ENCODE measurements around the gene QSER1. TPM values are rescaled to one million over a fixed set of nuclear protein-coding genes. Genes with fewer than 3 reads are reported as not detected.

Gene QSER1
- total RNA-seq, 1 donor: 38.1 TPM

GRCh38 chr11:32947978-32948377 is 55.4 kb downstream of the QSER1 start:
- no peak overlapping the region for H3K4me3 ChIP-seq (ENCODE audit: low read depth, low read length)
- DNase-seq (ENCODE audit: low read depth): peak; percentile 14
- TF ChIP-seq CTCF (IDR thresholded peaks at IDR 0.05; ENCODE audit: insufficient read depth, low read length): no peak

GRCh38 chr11:32949739-32950138 is 57.1 kb downstream of the QSER1 start:
- TF ChIP-seq CTCF (IDR thresholded peaks at IDR 0.05; ENCODE audit: insufficient read depth, low read length): no peak
- no peak for DNase-seq (ENCODE audit: low read depth)
- H3K4me3 ChIP-seq (ENCODE audit: low read depth, low read length): no peak overlapping the region

- TF ChIP-seq CTCF (IDR thresholded peaks at IDR 0.05; ENCODE audit: insufficient read depth, low read length): no peak
- no peak overlapping the region for H3K4me3 ChIP-seq (ENCODE audit: low read depth, low read length)
- DNase-seq (ENCODE audit: low read depth): no peak
Observed at GRCh38 chr11:32952421-32952820, 59.8 kb downstream of the QSER1 start.

GRCh38 chr11:32953700-32954099 is 61.1 kb downstream of the QSER1 start:
- no peak for TF ChIP-seq CTCF (IDR thresholded peaks at IDR 0.05; ENCODE audit: insufficient read depth, low read length)
- H3K4me3 ChIP-seq (ENCODE audit: low read depth, low read length): no peak overlapping the region
- DNase-seq (ENCODE audit: low read depth): no peak

- peak; percentile 56 for TF ChIP-seq CTCF (IDR thresholded peaks at IDR 0.05; ENCODE audit: insufficient read depth, low read length)
- peak; percentile 80 for DNase-seq (ENCODE audit: low read depth)
- H3K4me3 ChIP-seq (ENCODE audit: low read depth, low read length): no peak overlapping the region
Observed at GRCh38 chr11:32960553-32961164, 68.0 kb downstream of the QSER1 start.

GRCh38 chr11:32962016-32962415 is 69.4 kb downstream of the QSER1 start:
- no peak for DNase-seq (ENCODE audit: low read depth)
- TF ChIP-seq CTCF (IDR thresholded peaks at IDR 0.05; ENCODE audit: insufficient read depth, low read length): no peak
- no peak overlapping the region for H3K4me3 ChIP-seq (ENCODE audit: low read depth, low read length)

GRCh38 chr11:32963721-32964120 is 71.1 kb downstream of the QSER1 start:
- H3K4me3 ChIP-seq (ENCODE audit: low read depth, low read length): no peak overlapping the region
- DNase-seq (ENCODE audit: low read depth): no peak
- no peak for TF ChIP-seq CTCF (IDR thresholded peaks at IDR 0.05; ENCODE audit: insufficient read depth, low read length)
